Neural crest cell (in vitro differentiated cells): ENCODE measurements around the gene CFAP20DC. TPM values are rescaled to one million over a fixed set of nuclear protein-coding genes. Genes with fewer than 3 reads are reported as not detected.
"Not testable (repeated sequence)": the region's sequence is repeated elsewhere in the genome, so short reads cannot be mapped to it uniquely, and the experiment has no call there.

Experiments used
- DNase-seq: peaks from one replicate; pipeline ENCODE4 v3.0.0; 2021; ENCODE audit warnings: low read depth, mixed read lengths, low spot score
- H3K27ac Mint-ChIP-seq: one replicate; pipeline ENCODE4 v1.8.0; 2021; ENCODE audit warnings: mild to moderate bottlenecking, mixed read lengths; ENCODE audit not compliant: unreplicated experiment
- H3K27me3 Mint-ChIP-seq: 2 replicates; pipeline ENCODE4 v1.8.0; 2021; ENCODE audit warnings: low read depth, mild to moderate bottlenecking, mixed read lengths
- H3K36me3 Mint-ChIP-seq: 2 replicates; pipeline ENCODE4 v1.8.0; 2021; ENCODE audit warnings: low read depth, mild to moderate bottlenecking, mixed read lengths
- H3K4me1 Mint-ChIP-seq: 2 replicates; pipeline ENCODE4 v1.8.0; 2021; ENCODE audit warnings: mixed read lengths
- H3K4me3 Mint-ChIP-seq: one replicate; pipeline ENCODE4 v1.8.0; 2021; ENCODE audit warnings: mild to moderate bottlenecking, mixed read lengths
- H3K9me3 Mint-ChIP-seq: 2 replicates; pipeline ENCODE4 v1.8.0; 2021; ENCODE audit warnings: mixed read lengths
- total RNA-seq: library from RNA; stranded (reverse); gene quantifications from 2 replicates; pipeline ENCODE4 v1.2.1, GENCODE V29; 2021
- TF ChIP-seq, protein P1 (sequence below): fragments of 200-600 bp; sonication (generic); conservative IDR thresholded peaks from 2 replicates; pipeline ENCODE4 v1.5.0; 2021; ENCODE audit warnings: antibody characterized with exemption, mild to moderate bottlenecking

Gene CFAP20DC
- total RNA-seq, 1 donor from 2014 or later: 10.4 TPM

- no peaks in the 10 kb centered on the region for H3K4me1 Mint-ChIP-seq
- DNase-seq: no peak
- no peaks in the 10 kb centered on the region for H3K27me3 Mint-ChIP-seq
- TF ChIP-seq, protein P1, sequence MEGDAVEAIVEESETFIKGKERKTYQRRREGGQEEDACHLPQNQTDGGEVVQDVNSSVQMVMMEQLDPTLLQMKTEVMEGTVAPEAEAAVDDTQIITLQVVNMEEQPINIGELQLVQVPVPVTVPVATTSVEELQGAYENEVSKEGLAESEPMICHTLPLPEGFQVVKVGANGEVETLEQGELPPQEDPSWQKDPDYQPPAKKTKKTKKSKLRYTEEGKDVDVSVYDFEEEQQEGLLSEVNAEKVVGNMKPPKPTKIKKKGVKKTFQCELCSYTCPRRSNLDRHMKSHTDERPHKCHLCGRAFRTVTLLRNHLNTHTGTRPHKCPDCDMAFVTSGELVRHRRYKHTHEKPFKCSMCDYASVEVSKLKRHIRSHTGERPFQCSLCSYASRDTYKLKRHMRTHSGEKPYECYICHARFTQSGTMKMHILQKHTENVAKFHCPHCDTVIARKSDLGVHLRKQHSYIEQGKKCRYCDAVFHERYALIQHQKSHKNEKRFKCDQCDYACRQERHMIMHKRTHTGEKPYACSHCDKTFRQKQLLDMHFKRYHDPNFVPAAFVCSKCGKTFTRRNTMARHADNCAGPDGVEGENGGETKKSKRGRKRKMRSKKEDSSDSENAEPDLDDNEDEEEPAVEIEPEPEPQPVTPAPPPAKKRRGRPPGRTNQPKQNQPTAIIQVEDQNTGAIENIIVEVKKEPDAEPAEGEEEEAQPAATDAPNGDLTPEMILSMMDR: no peak
- peaks cover 26% of the 10 kb centered on the region for H3K9me3 Mint-ChIP-seq
- H3K4me3 Mint-ChIP-seq: no peak overlapping the region
- peaks cover 21% of the 10 kb centered on the region for H3K36me3 Mint-ChIP-seq
- H3K27ac Mint-ChIP-seq: no peak overlapping the region
Measured at GRCh38 chr3:58697561-58697960, 352.3 kb downstream of the CFAP20DC start.

DNA sequence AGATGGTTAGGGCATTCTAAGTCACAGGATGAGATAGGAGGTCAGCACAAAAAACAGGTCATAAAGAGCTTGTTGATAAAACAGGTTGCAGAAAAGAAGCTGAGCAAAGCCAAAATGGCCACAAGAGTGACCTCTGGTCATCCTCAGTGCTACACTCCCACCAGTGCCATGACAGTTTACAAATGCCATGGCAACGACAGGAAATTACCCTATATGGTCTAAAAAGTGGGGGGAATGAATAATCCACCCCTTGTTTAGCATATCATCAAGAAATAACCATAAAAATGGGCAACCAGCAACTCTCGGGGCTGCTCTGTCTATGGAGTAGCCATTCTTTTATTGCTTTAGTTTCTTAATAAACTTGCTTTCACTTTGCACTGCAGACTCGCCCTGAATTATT, 353.0 kb downstream of the CFAP20DC start:
- H3K27ac Mint-ChIP-seq, H3K4me1 Mint-ChIP-seq, DNase-seq, H3K27me3 Mint-ChIP-seq, H3K4me3 Mint-ChIP-seq: not testable (repeated sequence)
- Mint-ChIP-seq H3K9me3 (peaks cover 26% of the 10 kb centered on the region), H3K36me3 (peaks cover 22% of the 10 kb centered on the region)

DNA sequence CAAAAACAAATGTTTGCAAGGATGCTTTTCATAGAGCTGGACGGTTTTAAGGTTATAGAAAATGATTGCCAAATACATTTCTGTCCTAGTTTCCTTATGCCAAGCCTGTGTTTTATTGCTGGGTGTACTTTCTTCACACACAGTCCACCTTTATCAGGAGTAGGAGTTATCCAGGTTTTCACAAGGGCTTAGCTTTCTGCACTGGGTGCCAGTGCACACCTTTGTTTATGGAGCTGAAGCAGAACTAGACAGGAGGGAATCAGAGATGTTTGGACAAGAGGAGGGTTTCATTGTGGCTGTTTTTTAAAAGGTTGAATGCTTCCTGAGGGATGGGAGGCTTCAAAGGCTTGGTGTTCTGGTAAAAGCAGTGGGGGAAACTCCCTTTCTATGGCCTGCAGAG, 353.7 kb downstream of the CFAP20DC start:
- TF ChIP-seq, protein P1: no peak
- DNase-seq: no peak
- Mint-ChIP-seq H3K36me3 (peaks cover 20% of the 10 kb centered on the region), H3K4me1 (no peaks in the 10 kb centered on the region), H3K27me3 (no peaks in the 10 kb centered on the region), H3K9me3 (peaks cover 24% of the 10 kb centered on the region), H3K4me3 (no peak overlapping the region), H3K27ac (no peak overlapping the region)

GRCh38 chr3:58695284-58695683, 354.5 kb downstream of the CFAP20DC start:
- not testable (repeated sequence) for H3K4me3 Mint-ChIP-seq, H3K27me3 Mint-ChIP-seq, DNase-seq, H3K4me1 Mint-ChIP-seq, H3K27ac Mint-ChIP-seq
- Mint-ChIP-seq H3K9me3 (peaks cover 17% of the 10 kb centered on the region), H3K36me3 (peaks cover 20% of the 10 kb centered on the region)

DNA sequence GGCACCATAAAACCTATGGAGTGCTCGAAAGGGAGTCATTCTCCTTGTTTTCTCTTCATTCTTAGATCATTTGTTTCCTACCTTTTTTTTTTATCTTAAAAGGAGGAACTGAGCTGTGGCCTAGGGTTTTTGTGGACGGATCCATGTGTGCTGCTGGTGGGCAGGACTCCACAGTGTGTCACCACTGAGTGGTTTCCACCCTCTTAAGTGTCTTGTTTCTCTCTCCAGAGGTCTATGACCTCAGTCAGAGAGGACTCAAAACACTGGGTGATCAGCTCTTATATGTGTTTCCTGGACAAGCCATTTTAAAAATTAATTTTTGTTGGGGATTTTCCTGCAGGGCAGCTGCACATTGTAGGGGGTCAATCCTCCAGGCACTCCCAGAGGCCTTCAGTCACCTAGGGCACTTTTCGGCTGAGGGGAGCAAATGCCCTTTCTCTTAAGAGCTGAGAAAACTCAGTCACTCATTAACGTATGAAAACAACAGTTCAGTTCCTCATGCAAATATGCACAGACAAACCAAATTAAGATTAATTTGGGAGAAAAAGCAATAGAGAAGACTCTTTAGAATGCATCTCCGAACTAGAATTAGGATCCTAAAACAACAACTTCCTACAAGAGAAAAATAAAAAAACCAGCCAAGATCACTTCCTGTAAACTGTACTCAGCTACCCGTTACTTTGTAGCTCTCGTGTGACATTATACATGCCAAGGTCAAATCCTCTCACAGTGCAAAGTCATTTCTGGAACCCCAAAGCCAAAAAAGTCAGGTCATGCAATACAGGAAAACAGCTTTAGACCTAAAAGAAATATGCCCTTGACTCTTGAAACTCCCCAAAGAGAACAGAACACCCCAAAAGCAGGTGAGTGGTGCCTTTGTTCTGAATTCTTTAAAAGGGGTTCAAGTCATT, 355.6 kb downstream of the CFAP20DC start:
- Mint-ChIP-seq H3K4me1 (no peaks in the 10 kb centered on the region), H3K27me3 (peaks cover 2% of the 10 kb centered on the region), H3K27ac (no peak overlapping the region), H3K4me3 (no peak overlapping the region), H3K36me3 (peaks cover 18% of the 10 kb centered on the region), H3K9me3 (peaks cover 22% of the 10 kb centered on the region)
- no peak for DNase-seq
- TF ChIP-seq, protein P1: no peak

DNA sequence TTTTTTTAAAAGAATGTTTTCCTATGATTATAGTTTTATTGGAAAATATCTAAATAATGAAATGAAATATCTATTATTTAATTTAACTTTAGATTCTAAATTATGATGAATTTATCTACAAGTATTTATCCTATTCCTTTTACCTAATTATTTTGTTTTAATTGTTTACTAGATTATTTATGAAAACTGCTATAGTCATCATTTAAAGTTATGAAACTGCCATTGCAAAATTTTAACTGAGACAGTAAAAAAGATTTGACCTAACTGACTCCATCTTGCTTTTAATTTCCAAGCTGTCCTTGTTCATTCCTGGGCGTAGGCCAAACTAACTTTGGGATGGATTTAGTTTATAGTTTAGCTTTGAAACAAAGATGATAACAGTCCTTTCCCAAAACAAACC, 357.3 kb downstream of the CFAP20DC start:
- no peak for DNase-seq
- peaks cover 2% of the 10 kb centered on the region for H3K27me3 Mint-ChIP-seq
- H3K9me3 Mint-ChIP-seq: peaks cover 24% of the 10 kb centered on the region
- peaks cover 25% of the 10 kb centered on the region for H3K36me3 Mint-ChIP-seq
- H3K4me3 Mint-ChIP-seq: no peak overlapping the region
- no peak overlapping the region for H3K27ac Mint-ChIP-seq
- H3K4me1 Mint-ChIP-seq: no peaks in the 10 kb centered on the region
- TF ChIP-seq, protein P1: no peak
